NCI-H1694 treated with DMSO at 0.1 percent for 48 hours (cell line): ENCODE data around the gene YPEL4.

ENCODE experiments used
- DNase-seq: peaks from one replicate; lab custom pipeline; 2025; lab: John Stamatoyannopoulos, UW

Gene YPEL4

DNA sequence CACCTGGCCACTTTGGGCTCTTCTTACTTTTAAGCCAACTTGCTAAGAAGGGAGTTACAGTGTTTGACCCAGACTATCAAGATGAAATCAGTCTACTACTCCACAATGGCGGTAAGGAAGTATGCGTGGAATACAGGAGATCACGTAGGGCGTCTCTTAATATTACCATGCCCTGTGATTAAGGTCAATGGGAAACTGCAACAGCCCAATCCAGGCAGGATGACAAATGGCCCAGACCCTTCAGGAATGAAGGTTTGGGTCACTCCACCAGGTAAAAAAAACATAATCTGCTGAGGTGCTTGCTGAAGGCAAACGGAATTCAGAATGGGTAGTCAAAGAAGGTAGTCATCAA, 1.0 kb upstream of the YPEL4 start:
- no peak for DNase-seq

DNA sequence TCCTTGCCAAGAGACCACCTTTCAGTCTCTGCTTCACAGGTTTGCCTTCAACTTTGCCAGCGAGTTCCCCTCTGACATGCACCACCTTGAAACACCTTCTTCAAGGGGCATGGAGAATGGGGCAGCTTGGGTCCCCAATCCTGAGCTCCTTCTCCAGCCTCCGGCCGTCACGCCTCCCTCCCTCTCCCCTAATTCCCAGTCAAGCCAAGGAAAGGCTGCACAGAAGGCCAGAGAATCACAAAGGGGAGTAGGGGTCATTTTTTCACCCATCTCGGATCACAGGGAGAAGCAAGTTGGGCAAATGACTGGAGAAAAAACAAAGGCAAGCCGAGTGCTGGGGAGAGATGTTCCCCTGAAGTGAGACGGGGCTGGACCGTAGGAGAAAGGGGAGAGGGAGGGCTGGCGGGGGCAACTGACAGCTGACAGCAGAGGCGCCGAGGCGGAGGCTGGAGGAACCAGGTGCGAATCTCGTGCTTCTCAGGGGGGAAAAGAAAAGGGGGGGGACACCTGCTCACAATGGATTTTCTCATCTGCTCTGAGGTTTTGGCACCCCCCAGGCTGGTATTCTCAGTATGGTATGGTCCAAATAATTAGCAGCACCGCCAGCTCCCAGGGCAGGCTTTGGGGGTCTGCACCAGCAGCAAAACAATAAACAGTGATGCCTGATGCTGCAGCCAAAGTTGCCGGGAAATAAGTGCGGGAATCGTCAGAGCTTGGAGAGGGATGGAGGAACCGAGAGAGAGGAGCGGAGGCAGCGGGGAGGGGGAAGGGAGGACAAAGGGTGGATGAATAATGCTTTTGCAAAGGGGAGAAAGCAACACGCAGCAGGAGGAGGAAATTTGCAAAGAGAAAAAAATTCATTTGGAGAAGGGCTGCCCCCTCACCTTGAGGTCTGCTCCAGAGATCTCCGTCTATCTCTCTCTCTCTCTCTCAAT, 644 bp downstream of the YPEL4 start:
- no peak for DNase-seq

DNA sequence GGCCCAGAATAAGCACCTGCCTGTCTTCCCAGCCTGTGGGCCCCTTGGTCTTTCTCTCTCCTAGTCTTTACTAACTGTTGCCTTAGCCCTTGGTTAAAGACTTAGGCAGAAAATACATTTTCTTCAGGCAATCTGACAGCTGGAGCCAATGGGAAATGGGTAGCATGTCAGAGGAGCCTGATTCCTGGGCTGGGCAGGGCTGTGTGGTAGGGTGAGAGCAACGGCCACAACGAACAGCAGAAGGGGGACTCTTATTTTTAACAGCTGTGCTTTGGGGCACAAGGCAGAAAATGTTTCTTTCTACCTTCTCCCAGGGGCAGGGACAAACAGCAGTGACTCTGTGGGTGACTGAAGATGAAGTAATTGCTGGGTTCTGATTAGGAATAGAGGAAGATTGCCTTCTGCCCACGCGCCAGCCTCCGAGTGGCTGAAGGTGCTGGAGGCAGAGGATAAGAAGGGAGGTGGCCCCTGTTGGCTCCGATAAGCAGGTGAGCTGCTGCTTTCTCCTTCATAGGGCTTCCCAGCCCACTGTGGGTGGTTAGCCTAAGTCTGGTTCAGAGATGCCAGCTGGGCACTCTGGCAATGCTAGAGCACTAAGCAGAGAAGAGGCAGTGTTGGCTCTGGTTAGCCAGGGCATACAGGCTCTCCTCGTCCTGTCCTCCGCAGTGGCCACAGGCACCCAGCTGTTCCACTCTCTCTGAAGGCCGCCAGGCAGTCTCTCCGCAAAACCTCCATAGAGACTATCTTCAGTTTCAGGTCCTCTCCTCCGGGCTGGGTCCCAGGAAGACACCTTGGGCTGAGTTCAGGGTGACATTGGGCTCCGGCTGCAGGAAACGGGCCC, 1.5 kb downstream of the YPEL4 start:
- no peak for DNase-seq

DNA sequence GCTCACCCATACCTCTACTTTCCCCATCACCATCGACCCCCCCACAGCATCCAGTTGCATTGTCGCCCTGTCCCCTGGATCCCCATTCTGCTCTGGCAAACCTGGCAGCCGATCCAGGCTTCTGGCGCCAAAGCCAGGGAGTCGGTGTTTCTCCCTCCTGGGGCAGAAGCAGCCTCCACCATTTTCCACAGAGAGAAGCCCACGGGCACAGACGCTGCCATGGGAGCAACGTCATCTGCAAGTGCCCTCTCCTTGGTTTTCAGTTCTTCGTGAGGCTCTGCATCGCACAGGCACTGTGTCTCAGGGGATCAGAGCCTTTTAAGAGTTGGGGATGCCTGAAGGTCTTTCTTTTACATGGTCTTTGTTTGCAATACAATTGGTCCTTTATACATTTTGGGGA, 2.3 kb downstream of the YPEL4 start:
- no peak for DNase-seq

DNA sequence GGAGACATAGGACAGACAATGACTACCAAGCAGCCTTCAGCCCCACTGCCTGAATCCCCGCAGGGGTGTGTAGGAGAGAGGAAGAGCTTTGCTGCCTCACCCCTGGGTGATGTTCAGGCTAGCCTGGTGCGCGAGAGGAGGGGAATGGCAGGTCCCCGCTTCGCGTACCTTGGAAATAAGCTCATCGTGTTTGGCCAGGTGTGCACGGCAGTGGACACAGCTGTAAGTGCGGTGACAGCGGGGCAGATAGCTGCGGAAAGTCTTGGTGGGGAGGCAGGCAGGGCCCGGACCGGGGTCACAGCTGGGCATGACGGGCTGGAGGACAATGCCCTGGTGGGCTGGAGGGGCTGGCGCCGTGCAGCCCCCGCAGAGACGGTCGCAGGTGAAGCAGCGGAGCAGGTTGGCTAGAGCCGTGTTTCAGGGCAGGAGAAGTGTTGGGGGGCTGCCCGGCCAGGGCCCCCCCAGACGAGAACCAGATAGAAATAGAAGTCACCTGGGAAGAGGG, 2.9 kb downstream of the YPEL4 start:
- DNase-seq: no peak

DNA sequence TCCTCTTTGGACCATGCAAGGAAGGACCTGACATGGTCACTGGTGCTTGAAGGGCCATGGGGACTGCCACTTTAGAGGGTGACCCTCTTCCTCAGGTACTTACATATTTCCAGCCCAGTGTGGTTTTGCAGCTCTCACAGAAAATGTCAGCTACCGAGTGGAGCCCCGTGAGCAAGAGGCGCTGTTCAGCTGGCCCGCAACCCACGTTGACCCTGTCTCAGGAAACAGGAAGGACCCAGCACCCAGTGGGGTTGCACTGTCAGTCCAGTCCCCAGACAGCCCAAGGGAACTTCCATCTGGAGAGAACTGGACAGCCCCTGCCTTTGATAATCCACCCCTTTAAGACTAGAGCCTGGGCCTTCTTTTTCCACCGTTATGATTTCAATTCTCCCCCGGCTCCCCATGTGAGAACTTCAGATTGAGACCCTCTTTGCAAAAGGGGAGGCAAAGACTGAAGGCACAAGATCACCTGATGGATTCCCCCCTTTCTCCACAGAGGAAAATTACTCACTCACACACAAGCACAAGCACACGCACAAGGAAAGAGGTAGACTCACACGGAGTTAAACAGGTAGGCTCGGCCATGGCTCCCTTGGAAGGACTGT, 3.4 kb downstream of the YPEL4 start:
- DNase-seq: no peak

DNA sequence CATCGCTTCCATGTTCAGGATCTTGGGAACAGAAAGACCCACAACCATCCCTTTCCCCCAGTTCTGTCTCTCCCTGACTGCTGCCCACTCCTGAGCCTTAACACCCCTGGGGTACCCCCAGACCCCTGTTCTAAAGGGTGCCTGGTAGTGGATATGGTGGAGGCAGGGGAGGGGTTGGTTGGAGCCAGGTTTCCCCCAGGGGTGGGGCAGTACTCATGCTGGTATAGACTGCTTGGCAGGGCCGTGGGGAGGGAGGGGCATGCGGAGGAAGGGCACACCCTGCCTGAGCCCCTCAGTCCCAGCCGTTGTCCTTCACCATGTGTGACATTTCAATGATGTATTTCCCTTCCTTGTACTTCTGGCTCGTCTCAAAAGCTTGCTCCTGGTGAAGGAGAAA, 4.0 kb downstream of the YPEL4 start:
- no peak for DNase-seq

DNA sequence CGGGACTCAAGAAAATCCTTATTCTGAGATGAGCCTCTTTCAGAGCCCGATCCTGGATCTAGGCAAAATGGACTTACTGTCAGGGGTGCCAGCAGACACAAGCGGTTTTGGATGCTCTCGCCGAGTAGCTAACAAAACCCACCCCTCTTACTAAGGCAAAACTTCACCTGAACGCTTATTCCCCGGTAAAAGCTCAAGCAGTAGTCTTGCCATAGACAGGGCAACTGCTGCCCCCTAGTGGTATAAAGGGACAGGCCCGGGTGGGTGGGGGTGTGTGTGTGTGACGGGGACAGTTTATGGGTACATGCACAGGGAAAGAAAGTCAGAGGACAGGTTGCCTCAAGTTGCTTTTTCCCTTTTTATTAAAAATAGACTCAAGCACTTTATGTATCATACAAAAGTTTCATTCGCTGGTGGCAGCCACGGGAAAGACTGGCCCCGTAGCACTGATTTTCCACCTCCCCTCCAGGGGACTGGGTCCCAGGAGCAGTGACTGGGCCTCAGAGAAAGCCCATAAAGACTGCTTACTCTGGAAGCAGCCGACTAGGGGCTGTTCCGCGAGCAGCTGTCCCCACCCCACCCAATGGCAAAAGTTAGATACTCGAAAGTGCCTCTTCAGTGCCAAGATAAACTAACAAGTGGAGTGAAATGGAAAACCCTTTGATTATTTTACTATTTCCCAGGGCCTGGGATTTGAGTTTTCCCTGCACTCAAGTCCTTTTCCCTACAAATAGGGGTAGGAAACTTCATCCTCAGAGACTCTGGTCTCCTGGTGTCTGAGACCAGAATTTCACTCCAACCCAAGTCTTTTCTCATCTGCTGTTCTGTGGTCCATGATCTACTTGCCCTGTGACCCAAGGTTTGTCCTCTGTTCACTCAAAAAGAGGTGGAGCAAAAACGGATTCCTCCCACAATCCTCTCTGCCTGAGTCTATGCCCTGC, 4.7 kb downstream of the YPEL4 start:
- peak; percentile 33 for DNase-seq

DNA sequence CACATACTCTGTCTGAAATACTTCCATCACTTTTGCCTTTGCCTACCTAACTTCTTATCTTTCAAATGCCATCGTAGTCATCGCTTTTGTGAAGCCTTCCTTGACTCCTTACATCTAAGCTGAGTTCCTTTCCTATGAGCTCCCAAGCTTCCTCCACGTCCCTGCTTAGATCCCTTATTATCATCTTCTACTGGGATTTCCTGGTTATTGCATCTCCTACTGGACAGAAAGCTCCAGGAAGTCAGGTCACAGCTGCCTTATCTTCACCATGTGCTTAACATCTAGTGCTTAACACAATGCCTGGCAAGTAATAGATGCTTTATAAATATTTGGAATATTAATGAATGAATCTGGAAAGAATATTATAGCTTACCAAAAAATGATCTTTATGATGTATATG, 5.9 kb downstream of the YPEL4 start:
- no peak for DNase-seq

DNA sequence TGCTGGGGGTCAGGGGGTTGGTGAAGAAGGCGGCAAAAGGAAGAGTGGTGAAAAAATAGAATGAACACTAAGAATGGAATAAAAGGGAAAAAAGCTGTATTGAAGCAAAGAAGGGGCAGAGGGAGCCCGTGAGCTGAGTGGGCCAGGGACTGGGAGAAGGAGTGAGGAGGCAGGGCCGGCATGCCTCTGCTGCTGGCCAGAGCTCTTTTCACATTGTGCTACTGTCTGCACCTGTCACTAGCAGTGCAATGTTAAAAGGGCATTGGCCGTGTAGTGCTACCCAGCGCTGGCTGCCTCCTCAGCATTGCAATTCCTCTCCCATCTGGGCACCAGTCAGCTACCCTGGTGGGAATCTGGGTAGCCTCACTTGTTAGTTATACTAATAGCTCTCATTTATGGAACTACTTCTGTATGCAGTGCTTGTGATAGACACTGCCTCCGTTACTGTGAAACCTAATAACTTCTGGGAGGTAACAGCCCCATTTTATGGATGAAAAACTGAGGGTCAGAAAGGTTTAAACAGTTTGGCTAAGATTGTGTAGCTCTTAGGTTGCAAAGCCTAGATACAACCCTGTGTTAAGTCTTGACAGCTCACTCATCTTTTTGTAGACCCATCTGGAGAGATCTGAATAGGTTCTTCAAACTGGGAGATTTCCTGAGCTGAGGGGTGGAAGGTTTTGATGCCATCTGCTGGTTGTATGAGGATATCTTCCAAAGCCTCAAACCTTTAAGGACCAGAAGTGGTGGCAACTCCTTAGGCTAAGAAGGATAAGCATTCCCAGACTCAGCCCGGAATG, 8.5 kb downstream of the YPEL4 start:
- DNase-seq: no peak

DNA sequence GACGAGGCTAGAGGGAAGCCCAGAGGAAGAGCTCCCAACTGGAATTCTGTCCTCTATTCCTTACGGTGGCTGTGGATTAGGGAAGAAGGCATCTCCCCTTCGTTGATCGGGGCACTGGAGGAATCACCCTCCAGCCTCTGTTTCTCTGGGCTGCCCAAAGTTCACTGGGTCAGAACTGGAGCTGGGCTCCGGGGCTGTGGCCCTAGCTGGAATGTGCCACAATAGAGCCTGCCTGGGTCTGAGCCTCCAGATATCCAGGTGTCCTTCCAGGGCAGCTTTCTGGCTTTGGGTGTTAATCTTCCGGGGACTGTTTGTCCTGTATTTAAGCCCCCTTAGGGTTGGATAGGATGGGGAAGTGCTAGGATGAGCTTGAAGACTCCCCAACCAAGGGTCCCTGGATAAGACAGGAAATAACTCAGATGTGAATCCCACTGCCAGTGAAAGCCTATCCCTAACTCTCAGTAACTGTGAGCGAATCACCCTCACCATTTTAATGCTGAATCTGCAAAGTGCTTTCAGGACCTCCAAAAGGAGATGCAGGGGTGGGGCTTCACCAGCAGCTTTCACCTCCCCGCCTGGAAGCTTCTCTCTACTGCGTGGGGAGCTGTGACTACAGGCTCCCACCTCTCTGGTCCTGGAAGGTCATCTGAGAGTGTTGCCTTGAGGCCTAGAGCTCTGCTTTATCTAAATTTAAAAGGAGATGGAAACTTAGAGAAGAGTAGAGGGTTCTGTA, 9.5 kb downstream of the YPEL4 start:
- no peak for DNase-seq

DNA sequence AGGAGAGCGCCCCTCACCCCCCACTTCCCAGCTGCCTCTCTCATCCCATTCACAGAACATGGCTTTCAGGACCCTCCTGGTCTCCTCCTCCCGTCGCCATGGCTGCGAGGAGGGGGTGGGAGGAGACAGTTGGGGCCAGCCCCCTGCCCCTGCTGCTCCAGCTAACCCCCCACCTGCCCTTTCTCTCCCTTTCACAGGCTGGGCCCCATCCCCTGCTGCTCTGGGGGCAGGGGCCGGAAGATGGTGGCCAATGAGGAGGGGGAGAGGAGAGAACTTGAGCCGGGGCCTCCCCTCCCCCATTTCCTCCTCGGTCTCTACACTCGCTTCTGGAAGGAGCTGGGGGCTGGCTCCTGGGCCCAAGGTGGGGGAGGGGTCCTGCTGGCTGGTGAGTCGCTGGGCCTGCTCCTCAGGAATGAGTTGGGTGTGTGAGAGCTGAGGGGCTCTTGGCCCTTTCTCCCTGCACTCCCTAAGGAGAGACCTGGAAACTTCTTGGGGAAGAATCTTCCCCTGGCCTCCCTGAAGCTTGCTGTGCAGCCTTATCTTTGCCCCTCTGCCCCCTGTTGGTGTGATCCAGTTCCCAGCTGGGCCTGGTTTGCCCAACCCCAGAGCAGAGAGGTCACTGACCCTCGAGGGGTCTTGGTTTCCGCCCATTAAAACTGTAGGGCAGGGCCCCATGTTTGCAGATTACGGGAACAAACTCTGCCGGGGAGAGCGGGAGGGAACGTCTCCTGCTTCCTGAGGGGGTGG, 10.2 kb downstream of the YPEL4 start:
- no peak for DNase-seq

DNA sequence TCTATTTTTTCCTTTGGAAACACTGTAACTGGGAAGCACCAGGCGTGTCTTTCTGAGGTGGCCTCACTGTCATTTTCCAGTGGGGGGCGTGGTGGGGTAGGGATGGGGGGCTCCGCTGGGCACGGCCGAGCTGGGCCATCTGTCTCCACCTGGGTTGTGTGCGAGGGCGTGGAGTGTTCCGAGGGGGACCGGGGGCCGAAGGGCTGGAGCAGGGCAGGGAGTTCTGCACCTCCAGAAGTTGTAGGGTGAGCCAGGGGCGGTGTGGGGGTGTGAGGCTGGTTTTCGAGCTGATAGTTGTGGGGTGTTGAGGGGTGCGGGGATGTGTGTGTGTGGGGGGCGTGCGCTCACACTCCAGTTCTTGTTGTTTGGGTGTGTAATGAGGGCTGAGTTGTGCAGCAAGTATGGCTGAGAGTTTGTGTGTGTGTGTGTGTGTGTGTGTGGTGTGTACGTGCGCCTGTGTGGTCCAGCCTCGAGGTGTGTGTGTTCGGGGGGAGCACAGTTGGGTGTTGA, 10.8 kb downstream of the YPEL4 start:
- DNase-seq: no peak

DNA sequence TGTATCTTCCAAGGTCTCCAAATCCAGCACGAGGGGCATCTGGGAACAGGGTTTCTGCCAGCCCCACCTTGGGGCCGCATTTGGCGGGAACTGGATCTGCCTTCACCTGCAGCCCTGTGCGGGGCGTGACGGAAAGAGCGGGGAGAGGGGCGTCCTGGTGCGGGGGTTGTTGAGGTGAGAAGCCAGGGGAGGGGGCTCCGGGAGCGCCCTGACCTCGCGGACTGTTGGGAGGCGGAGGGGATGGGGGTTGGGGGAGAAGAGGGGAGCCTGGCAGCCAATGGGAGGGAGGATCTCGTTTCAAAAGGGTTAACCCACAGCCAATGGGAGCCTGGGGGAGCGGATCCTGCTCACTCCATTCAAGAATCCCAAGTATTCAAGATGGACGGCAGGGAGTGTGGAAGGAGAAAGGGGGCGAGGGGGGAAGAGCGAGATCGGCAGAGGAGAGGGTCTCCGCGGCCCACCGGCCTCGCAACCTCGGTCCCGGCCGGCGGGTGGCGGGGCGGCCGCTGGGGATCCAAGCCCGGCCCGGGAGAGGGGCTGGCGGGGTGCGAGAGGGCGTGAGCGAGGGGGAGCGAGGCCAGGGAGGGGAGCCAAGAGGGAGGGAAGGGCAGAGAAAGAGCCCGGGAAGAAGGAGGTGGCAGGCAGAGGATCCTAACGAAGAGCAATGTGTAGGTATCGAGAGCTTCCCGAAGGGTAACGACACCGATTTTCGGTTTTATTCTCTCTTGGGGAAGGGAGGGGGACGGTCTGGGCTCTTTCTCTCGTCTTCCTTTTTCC, 11.5 kb downstream of the YPEL4 start:
- DNase-seq: peak; percentile 77

DNA sequence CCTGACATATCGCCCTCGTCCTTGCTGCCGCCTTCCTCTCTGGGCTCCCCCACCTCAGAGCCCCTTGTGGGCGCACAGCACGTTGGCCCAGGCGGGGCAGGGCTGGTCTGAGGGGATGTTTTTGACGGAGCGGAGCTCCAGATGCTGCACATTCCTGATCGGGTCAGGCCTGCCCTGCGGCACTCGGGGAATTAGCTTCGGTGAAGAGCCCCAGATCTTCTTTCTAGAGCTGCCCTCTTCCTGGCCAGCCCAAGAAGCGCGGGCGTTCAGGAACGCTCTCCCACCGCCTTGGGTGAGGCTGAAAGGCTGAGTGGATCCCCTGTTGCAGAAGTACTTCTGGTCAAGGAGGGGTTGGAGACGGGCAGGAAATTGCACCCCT, 12.1 kb downstream of the YPEL4 start:
- no peak for DNase-seq

DNA sequence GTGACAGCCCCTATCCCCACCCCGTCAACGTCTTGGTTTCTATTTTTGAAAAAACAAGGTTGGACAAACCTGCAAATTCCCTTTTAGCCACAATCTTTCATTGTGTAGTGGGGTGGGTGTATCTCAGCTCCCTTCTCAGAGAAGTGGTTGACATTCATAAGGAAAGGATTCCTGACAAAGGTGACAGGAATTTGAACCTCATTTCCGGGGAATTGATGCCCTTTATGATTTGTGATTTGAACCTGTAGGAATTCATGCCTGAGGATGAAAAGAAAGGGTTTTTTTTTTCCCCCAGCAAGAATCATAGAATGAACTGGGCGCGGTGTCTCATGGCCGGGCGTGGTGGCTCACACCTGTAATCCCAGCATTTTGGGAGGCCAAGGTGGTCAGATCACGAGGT, 14.5 kb downstream of the YPEL4 start:
- no peak for DNase-seq

DNA sequence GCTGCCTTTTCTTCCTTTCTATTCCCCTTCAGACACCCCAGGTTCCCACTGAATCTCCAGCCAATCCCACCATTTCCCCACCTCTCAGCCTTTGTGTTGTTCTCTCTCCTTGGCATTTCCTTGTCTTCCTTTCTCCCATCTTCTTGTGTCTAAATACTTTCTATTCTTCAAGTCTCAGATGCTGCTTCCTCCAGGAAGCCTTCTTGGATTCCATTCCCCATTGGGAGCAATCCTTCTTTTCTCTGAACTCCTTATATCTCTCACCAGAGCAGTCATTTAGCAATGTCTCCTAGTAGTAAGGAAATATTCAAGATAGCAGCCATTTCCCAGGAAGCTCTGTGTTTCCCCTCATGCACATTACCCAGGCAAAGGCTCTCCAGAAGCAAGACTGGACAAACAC, 15.4 kb downstream of the YPEL4 start:
- DNase-seq: no peak

DNA sequence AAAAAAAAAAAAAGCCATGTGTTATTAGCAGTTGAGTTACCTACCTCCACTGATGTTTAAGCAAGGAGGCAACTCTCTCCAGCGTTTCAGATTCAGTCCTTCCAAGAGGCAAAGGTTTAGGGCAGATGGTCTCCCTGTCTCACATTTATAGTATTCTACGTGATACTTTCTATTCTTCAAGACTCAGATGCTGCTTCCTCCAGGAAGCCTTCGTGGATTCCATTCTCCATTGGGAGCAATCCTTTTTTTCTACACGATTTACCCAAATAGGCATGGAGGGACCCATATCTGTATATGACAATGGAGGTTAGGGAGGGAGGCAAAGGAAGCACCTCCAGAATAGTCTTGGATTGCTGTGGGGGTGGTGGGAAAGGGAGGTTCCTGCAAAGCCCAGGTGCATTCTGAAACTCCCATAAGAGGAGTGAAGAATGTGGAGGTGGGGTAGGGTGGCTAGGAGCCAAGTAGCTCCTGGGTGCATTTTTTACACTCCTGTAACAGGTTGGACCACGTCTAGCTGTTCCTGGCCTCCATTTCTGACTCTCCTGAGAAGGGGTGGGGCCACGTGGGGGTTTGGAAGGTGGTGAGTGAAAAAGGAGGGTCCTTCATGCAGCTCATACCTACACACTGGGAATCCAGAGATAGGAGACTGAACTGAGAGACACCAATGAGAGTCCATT, 16.2 kb downstream of the YPEL4 start:
- no peak for DNase-seq
